Measurements from ENCODE around the gene CHTF8.

- TF ChIP-seq ZNF239 (tag by site-specific recombination; IDR thresholded peaks at IDR 0.05) (no peak), ZNF621 (tag by site-specific recombination; IDR thresholded peaks at IDR 0.05) (no peak)
- TF ChIP-seq, protein P1, sequence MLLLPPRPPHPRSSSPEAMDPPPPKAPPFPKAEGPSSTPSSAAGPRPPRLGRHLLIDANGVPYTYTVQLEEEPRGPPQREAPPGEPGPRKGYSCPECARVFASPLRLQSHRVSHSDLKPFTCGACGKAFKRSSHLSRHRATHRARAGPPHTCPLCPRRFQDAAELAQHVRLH (tag by site-specific recombination; IDR thresholded peaks at IDR 0.05), result no peak
Measured at GRCh38 chr16:69127966-69128510, 4.3 kb downstream of the CHTF8 start.

Data from HEK293 (cell line).